HepG2 (cell line): Measurements from ENCODE around the gene PHTF1.

Experiments
- CBFB ChIP-seq: sonication (generic); formaldehyde crosslinking; IDR thresholded peaks from 2 replicates; pipeline ENCODE4 v1.4.0; 2020; ENCODE audit warnings: missing genetic modification reagents
- CENPBD1 ChIP-seq: sonication (generic); formaldehyde crosslinking; IDR thresholded peaks from 2 replicates; pipeline ENCODE4 v1.8.0; 2022; ENCODE audit warnings: missing genetic modification reagents, low read depth, mild to moderate bottlenecking, borderline replicate concordance
- CHD2 ChIP-seq: IDR thresholded peaks from 2 replicates; pipeline ENCODE4 v1.6.1; 2011; ENCODE audit warnings: low read depth, low read length, improper control_type of control experiment
- CTCF ChIP-seq: sonication (generic); formaldehyde crosslinking; IDR thresholded peaks from 2 replicates; pipeline ENCODE4 v1.5.0; 2020; ENCODE audit warnings: mild to moderate bottlenecking, missing genetic modification reagents, moderate library complexity
- MAFF ChIP-seq: IDR thresholded peaks from 2 replicates; pipeline ENCODE4 v1.6.1; 2011; ENCODE audit warnings: low read depth, low read length, improper control_type of control experiment
- PBX2 ChIP-seq: IDR thresholded peaks from 2 replicates; pipeline ENCODE4 v1.6.1; 2016; ENCODE audit warnings: control low read depth
- RAD21 ChIP-seq: fragments of 450-650 bp; formaldehyde crosslinking; IDR thresholded peaks from 2 replicates; pipeline ENCODE4 v1.5.0; 2020; ENCODE audit warnings: mild to moderate bottlenecking
- ZNF441 ChIP-seq: sonication (generic); formaldehyde crosslinking; IDR thresholded peaks from 2 replicates; pipeline ENCODE4 v1.7.0; 2021; ENCODE audit warnings: missing genetic modification reagents, borderline replicate concordance
- ZNF776 ChIP-seq: sonication (generic); formaldehyde crosslinking; IDR thresholded peaks from 2 replicates; pipeline ENCODE4 v1.4.0; 2020; ENCODE audit warnings: mild to moderate bottlenecking, missing genetic modification reagents

- TF ChIP-seq CENPBD1 (CRISPR knock-in tag) (no peak), ZNF776 (CRISPR knock-in tag) (no peak), CTCF (CRISPR knock-in tag) (no peak), CBFB (no peak), CHD2 (no peak), ZNF441 (CRISPR knock-in tag) (no peak), PBX2 (CRISPR knock-in tag) (no peak), MAFF (no peak), RAD21 (CRISPR knock-in tag) (no peak)
Observed at GRCh38 chr1:113744114-113744513, 15.2 kb downstream of the PHTF1 start.
